Mucosa of rectum (tissue), 2 donors: ENCODE data around the gene MYLK.

Experiments used
- H3K27ac ChIP-seq, 2 donors: one replicate each; pipeline ENCODE4 v1.7.0; 2013; ENCODE audit warnings: inconsistent platforms in 2 of 2, low read depth in 2 of 2, low read length in 2 of 2
- H3K27me3 ChIP-seq, 2 donors: one replicate each; pipeline ENCODE4 v1.7.0; 2013; ENCODE audit warnings: low read length in 2 of 2; ENCODE audit not compliant: control insufficient read depth in 2 of 2, insufficient read depth in 2 of 2
- H3K36me3 ChIP-seq, 2 donors: one replicate each; pipeline ENCODE4 v1.7.0; 2013; ENCODE audit warnings: low read length in 2 of 2; ENCODE audit not compliant: control insufficient read depth in 2 of 2, insufficient read depth in 2 of 2
- H3K4me1 ChIP-seq, 2 donors: one replicate each; pipeline ENCODE4 v1.7.0; 2013; ENCODE audit warnings: low read length in 2 of 2, mild to moderate bottlenecking in 1 of 2; ENCODE audit not compliant: control insufficient read depth in 2 of 2, insufficient read depth in 2 of 2
- H3K4me3 ChIP-seq, 2 donors: one replicate each; pipeline ENCODE4 v1.7.0; 2013; ENCODE audit warnings: low read length in 2 of 2
- H3K9ac ChIP-seq, 2 donors: one replicate each; pipeline ENCODE4 v1.7.0; 2013; ENCODE audit warnings: low read length in 2 of 2, low read depth in 1 of 2, mild to moderate bottlenecking in 1 of 2
- H3K9me3 ChIP-seq, 2 donors: one replicate each; pipeline ENCODE4 v1.7.0; 2013; ENCODE audit warnings: low read length in 2 of 2; ENCODE audit not compliant: control insufficient read depth in 2 of 2
- donor health status: healthy.
- donor health status: Normal muscosa, but diverticular disease.

Gene MYLK

DNA sequence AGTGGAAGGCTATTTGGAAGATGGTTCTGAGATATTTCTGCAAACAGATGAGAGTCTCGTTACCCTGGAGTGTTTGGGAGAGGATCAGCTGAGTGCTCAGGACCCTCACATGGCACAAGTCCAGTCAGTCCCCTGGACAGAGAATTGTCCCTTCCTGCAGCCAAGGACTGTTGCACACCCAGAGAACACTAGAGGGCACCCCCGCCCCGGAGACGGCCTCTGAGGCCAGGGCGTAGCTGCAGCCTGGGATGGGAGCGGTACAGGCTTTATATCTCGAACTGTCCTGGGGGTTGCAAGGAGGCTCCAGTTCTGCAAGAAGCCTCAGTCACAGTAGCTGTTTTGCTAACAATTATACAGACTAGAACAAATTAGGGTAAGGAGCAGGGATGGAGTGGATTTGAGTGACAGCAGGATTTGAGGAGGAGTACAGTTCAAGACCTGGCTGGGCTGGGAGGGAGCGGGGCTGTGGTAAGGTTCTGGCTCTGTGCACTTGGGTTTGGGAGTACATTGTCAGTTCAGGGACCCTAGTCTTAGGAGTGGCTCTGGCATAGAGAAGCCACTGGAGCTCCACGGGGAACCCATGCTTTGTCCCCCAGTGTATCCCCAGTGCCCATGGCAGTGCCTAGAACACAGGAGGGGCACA, 231.7 kb downstream of the MYLK start:
- peaks cover 7 to 28% of the 10 kb centered on the region in 2 donors for H3K36me3 ChIP-seq
- H3K4me1 ChIP-seq, result peaks cover 19 to 23% of the 10 kb centered on the region in 2 donors
- no peaks in the 10 kb centered on the region for H3K27me3 ChIP-seq
- no peaks in the 10 kb centered on the region for H3K9me3 ChIP-seq
- peak overlapping the region in 1 of 2 donors; percentile 15 for H3K9ac ChIP-seq
- peak overlapping the region; percentile 63 to 70 for H3K27ac ChIP-seq
- H3K4me3 ChIP-seq, result no peak overlapping the region

DNA sequence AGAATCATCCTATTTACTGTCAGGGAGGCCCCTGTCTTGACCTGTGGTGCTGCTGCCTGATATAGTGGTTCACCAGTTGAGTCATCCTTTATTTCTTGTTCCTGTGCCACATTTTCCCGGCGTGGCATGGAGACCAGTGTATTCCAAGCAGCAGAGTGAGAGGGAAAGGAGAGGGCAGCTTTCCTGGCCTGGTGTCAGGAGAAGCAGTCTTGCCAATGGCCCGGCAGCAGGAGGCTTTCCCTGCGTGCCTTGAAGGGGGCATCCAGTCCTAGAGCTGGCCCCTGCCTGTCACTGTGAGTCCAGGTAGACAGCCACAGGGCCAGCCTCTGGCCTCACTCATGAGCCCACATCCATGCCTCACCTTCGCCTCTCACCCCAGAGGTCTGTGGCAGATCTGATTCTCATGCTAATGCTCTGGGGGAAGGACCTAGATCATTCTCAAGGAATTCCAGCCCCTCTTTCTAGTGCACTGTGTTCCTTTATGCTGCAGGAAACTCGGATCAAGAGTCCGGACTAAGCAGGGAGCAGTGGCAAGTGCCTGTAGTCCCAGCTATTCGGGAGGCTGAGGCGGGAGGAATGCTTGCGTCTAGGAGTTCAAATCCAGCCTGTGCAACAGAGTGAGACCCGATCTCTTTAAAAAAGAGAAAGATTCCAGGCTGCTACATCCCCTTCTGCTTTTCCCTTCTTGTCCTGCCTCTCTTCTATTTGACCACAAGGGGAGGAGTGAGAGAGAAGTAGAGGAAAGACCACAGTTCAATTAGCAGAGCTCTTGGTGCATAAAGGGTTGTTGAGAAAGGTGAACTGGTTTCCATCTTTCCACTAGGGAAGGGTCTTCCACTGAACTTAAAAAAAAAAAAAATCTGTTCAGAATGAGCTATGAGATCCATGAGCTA, 232.4 kb downstream of the MYLK start:
- H3K4me1 ChIP-seq, result peaks cover 13 to 16% of the 10 kb centered on the region in 2 donors
- no peak overlapping the region for H3K4me3 ChIP-seq
- H3K9me3 ChIP-seq, result no peaks in the 10 kb centered on the region
- H3K9ac ChIP-seq, result no peak overlapping the region
- peaks cover 7 to 24% of the 10 kb centered on the region in 2 donors for H3K36me3 ChIP-seq
- H3K27me3 ChIP-seq, result no peaks in the 10 kb centered on the region
- no peak overlapping the region for H3K27ac ChIP-seq

DNA sequence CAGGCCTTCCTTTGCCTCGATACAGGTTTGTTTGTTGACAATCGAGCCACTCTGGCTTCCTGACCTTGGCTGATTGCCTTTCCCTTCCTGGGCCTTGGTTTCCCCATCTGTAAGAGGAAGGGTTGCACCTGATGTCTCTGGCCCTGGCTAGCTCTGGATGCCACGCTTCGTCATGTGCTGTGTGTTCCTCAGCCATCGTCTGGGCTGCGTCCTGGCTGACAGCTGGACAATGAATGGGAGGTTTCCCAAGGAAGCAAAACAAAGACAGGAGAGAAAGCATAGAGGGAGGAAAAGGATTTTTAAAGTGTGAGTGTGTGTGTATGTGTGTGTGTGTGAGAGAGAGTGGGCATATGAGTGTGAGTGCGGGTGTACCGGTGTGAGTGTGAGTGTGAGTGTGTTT, 234.0 kb downstream of the MYLK start:
- Histone ChIP-seq H3K27me3 (no peaks in the 10 kb centered on the region), H3K9me3 (no peaks in the 10 kb centered on the region), H3K4me3 (no peak overlapping the region), H3K36me3 (peaks cover 3 to 21% of the 10 kb centered on the region in 2 donors), H3K9ac (no peak overlapping the region), H3K4me1 (peaks cover 13 to 16% of the 10 kb centered on the region in 2 donors), H3K27ac (no peak overlapping the region)

DNA sequence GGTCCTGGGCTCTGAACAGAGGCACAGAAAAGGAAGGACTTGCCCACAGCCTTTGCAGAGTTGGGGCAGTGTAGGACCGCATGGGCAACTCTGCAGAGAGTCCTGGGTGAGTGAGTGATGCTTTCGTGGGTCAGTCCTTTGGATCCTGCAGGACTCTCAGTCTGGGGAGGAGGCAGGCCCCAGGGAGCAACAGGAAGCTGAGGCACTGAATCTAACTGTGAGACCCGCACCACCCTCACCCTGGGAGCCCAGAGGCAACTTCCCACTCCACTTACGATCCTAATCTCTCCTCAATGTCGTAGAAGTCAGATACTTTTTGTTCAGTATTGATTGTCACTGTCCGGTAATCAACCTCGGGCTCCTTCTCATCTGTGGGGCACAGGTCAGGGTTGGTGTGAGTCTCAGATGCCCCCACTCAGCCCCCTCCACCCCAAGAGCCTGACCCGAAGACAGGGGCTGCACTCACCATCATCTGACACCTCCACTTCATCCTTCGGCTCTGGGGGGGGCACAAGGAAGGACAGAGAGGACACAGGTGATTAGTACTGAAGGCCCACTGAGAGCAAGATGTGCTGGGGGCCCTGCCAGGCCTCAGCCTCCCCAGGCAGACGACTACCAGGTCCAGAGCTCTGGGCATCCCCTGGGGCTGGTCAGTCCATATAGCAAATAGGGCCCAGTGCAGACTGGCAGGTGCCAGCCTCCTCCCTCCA, 235.3 kb downstream of the MYLK start:
- no peaks in the 10 kb centered on the region for H3K27me3 ChIP-seq
- peaks cover 3 to 23% of the 10 kb centered on the region in 2 donors for H3K36me3 ChIP-seq
- H3K4me3 ChIP-seq, result no peak overlapping the region
- no peaks in the 10 kb centered on the region for H3K9me3 ChIP-seq
- no peak overlapping the region for H3K9ac ChIP-seq
- no peak overlapping the region for H3K27ac ChIP-seq
- H3K4me1 ChIP-seq, result peaks cover 13 to 14% of the 10 kb centered on the region in 2 donors

DNA sequence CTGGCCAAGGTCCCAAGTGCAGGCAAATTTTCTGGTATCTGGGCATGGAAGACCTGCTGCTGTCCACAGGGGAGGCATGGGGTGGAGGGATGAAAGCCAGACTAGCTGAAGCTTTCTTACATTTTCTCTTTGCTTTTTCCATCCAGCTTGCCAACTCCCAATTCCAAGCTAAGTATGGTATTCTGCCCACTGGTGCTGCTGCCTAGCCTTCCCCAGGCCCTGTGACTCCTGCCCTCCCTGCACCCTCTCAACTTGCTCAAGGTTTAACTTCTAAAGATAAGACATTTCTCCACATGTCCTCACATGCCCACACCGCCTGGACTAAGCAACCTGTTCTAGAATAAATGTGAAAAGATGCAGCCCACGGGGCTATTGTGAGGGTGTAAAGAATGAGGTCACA, 239.8 kb downstream of the MYLK start:
- Histone ChIP-seq H3K36me3 (peaks cover 7 to 11% of the 10 kb centered on the region in 2 donors), H3K4me1 (no peaks in the 10 kb centered on the region), H3K27ac (no peak overlapping the region), H3K9ac (no peak overlapping the region), H3K4me3 (no peak overlapping the region), H3K9me3 (no peaks in the 10 kb centered on the region), H3K27me3 (no peaks in the 10 kb centered on the region)

DNA sequence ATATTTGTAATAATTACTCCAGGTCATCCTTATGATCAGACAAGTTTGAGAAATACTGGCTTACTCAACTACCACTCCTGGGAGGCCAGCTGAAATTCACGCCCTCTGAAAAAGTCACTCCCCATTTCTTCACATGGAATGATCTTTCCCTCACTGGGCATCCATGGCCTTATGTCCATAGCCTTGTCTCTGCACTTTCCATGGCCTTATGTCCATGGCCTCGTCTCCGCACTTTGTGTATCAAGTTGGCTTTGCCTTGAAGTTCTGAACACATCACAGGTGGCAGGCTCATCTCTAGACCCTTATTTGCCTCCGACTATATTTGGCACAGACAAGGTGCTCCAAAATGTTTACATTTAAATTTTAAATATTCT, 241.2 kb downstream of the MYLK start:
- H3K9me3 ChIP-seq, result no peaks in the 10 kb centered on the region
- H3K27ac ChIP-seq, result no peak overlapping the region
- no peak overlapping the region for H3K4me3 ChIP-seq
- H3K9ac ChIP-seq, result no peak overlapping the region
- H3K36me3 ChIP-seq, result peaks cover 7 to 11% of the 10 kb centered on the region in 2 donors
- H3K4me1 ChIP-seq, result no peaks in the 10 kb centered on the region
- no peaks in the 10 kb centered on the region for H3K27me3 ChIP-seq

DNA sequence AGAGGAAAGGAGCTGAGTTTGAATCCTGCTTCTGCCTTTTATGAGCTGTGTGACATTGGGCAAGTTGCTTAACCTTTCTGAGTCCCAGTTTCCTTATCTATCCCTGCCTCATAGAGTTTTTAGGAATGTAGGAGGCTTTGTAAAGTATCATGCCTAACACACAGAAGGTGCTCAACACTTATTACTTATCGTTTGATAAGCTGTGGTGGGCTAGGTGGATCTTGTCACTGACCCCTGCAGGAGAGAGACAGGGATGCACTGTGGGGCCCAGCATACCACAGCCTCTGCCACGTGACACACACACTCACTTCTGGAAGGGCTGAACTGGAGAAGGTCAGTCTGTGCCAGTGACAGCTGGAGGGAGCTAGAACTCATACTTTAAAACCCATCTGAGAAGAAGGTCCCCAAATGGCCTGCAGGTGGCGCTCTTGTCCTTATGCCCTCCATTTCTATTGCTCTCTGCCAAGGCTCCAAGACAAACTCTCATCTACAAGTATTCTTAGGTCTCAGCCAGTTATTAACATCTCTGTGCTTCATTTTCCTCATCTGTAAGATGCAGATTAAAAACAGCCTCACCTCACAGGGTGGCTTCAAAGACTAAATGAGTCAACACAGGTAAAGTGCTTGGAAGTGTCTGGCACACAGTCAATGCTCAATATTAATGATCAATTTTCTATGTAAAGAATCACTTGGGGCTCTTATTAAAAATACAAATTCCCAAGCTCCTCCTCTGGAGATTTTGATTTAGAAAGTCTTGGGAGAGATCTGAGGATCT, 241.8 kb downstream of the MYLK start:
- Histone ChIP-seq H3K9ac (no peak overlapping the region), H3K4me1 (no peaks in the 10 kb centered on the region), H3K4me3 (no peak overlapping the region), H3K36me3 (peaks cover 7 to 9% of the 10 kb centered on the region in 2 donors), H3K27me3 (no peaks in the 10 kb centered on the region), H3K9me3 (no peaks in the 10 kb centered on the region), H3K27ac (peak overlapping the region in 1 of 2 donors; percentile 32)

DNA sequence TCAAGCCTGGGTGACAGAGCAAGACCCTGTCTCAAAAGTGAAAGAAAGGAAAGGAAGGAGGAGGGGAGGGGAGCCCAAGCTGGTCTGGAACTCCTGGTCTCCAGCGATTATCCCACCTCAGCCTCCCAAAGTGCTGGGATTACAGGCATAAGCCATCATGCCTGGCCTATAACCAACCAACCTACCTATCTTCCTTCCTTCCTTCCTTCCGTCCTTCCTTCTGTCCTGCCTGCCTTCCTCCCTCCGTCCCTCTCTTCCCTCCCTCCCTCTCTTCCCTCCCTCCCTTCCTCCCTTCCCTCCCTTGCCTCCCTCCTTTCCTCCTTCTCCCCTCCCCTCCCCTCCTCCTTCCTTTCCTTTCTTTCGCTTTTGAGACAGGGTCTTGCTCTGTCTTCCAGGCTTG, 242.6 kb downstream of the MYLK start:
- no peak overlapping the region for H3K9ac ChIP-seq
- H3K4me3 ChIP-seq, result no peak overlapping the region
- H3K36me3 ChIP-seq, result peaks cover 6 to 9% of the 10 kb centered on the region in 2 donors
- H3K4me1 ChIP-seq, result no peaks in the 10 kb centered on the region
- peak overlapping the region in 1 of 2 donors; percentile 32 for H3K27ac ChIP-seq
- no peaks in the 10 kb centered on the region for H3K9me3 ChIP-seq
- no peaks in the 10 kb centered on the region for H3K27me3 ChIP-seq

DNA sequence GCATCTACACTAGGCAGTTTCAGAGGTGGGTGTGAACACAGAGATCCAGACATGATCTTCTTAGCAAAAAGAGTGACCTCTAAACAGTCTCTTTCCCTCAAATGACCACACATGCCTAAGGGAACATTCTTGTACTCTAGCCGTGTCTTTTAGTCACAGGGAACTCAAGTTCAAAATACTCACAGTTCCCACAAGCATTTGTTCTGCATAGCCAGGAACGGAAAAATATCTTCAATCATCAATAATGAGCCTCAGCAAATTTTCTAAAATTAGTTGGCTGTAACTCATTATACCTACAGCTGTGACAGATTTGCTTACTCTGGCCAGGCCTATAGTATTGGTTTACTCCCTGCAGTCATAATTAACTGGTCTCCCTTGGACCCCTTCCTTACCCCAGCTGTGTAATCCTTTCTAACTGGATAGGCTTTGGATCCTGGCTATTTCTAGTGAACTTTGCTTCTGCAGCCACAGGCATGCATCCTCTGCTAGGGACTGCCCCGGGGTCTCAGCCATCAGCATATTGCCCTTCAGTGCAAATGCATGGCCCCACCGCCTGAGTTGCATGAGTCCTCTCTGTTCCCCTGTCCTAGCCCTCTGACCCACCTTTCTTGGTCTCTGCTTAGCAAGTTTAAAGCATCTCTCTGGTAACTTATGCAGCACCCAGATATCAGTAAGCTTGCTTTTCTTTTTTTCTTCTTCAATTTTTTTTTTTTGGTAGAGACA, 243.2 kb downstream of the MYLK start:
- Histone ChIP-seq H3K4me3 (no peak overlapping the region), H3K27me3 (no peaks in the 10 kb centered on the region), H3K36me3 (peaks cover 8 to 9% of the 10 kb centered on the region in 2 donors), H3K27ac (no peak overlapping the region), H3K9me3 (no peaks in the 10 kb centered on the region), H3K4me1 (no peaks in the 10 kb centered on the region), H3K9ac (no peak overlapping the region)
